ENCODE measurements around the gene H2AZ1.
"Not testable (repeated sequence)": the region's sequence is repeated elsewhere in the genome, so short reads cannot be mapped to it uniquely, and the experiment has no call there.

Gene H2AZ1

DNA sequence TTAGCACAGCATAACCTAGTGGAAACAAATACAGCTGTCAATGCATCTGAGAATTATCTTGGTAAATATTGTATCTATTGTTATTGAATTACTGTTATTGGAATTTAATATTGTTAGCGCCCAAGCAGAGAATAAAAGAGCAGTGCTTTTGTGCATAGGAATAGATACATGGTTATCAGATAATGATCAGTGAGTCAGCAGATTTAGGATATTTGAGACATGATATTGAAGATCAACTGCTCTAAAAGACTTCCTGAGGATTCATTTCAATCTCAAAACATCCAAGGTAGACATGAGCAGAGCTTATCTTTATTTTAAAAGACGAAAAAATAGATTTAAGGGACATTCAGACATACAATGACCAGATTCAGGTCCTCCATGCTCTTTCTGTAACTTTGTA, 10.6 kb upstream of the H2AZ1 start:
- no peak overlapping the region for H2AFZ ChIP-seq (ENCODE audit: low read length)
- no peaks in the 10 kb centered on the region for H3K79me2 ChIP-seq (ENCODE audit: low read length)
- TF ChIP-seq, protein P1, sequence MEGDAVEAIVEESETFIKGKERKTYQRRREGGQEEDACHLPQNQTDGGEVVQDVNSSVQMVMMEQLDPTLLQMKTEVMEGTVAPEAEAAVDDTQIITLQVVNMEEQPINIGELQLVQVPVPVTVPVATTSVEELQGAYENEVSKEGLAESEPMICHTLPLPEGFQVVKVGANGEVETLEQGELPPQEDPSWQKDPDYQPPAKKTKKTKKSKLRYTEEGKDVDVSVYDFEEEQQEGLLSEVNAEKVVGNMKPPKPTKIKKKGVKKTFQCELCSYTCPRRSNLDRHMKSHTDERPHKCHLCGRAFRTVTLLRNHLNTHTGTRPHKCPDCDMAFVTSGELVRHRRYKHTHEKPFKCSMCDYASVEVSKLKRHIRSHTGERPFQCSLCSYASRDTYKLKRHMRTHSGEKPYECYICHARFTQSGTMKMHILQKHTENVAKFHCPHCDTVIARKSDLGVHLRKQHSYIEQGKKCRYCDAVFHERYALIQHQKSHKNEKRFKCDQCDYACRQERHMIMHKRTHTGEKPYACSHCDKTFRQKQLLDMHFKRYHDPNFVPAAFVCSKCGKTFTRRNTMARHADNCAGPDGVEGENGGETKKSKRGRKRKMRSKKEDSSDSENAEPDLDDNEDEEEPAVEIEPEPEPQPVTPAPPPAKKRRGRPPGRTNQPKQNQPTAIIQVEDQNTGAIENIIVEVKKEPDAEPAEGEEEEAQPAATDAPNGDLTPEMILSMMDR (IDR thresholded peaks at IDR 0.05; ENCODE audit: low read length): no peak
- TF ChIP-seq EZH2phosphoT487 (IDR thresholded peaks at IDR 0.05; ENCODE audit: low read length): no peak
- no peak for TF ChIP-seq EZH2 (optimal IDR thresholded peaks at IDR 0.05; ENCODE audit: low read depth, low read length)
- DNase-seq: no peak
- no peak overlapping the region for H3K4me3 ChIP-seq (ENCODE audit: low read length)
- no peaks in the 10 kb centered on the region for H3K9me2 ChIP-seq (replicated peaks; ENCODE audit: insufficient read depth, low read length)
- no peak overlapping the region for H3K27ac ChIP-seq (ENCODE audit: low read length)
- H3K27me3 ChIP-seq (replicated peaks; ENCODE audit: insufficient read depth, low read length): no peaks in the 10 kb centered on the region
- H3K9me3 ChIP-seq (replicated peaks; ENCODE audit: insufficient read depth, low read length): no peaks in the 10 kb centered on the region
- H3K36me3 ChIP-seq (replicated peaks; ENCODE audit: insufficient read depth, low read length): no peaks in the 10 kb centered on the region
- H3F3A ChIP-seq (ENCODE audit: insufficient read depth, low read length): no peaks in the 10 kb centered on the region
- no peaks in the 10 kb centered on the region for H4K20me1 ChIP-seq (ENCODE audit: insufficient read depth, low read length)
- no peak overlapping the region for H3K9ac ChIP-seq (ENCODE audit: low read length)
- H3K4me1 ChIP-seq (ENCODE audit: low read length): no peaks in the 10 kb centered on the region
- H3K4me2 ChIP-seq (ENCODE audit: low read depth, low read length): no peak overlapping the region

DNA sequence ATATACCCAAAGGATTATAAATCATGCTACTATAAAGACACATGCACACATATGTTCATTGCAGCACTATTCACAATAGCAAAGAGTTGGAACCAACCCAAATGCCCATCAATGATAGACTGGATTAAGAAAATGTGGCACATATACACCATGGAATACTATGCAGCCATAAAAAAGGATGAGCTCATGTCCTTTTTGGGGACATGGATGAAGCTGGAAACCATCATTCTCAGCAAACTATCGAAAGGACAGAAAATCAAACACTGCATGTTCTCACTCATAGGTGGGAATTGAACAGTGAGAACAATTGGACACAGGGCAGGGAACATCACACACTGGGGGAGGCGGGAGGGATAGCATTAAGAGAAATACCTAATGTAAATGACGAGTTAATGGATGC, 8.1 kb upstream of the H2AZ1 start:
- not testable (repeated sequence) for H3K9me2 ChIP-seq (replicated peaks; ENCODE audit: insufficient read depth, low read length); H3K9me3 ChIP-seq (replicated peaks; ENCODE audit: insufficient read depth, low read length); H3K4me1 ChIP-seq (ENCODE audit: low read length); H3K4me2 ChIP-seq (ENCODE audit: low read depth, low read length); H3K27me3 ChIP-seq (replicated peaks; ENCODE audit: insufficient read depth, low read length); H3K9ac ChIP-seq (ENCODE audit: low read length); H3K27ac ChIP-seq (ENCODE audit: low read length); H3K36me3 ChIP-seq (replicated peaks; ENCODE audit: insufficient read depth, low read length); H3K79me2 ChIP-seq (ENCODE audit: low read length); H4K20me1 ChIP-seq (ENCODE audit: insufficient read depth, low read length); DNase-seq; H3F3A ChIP-seq (ENCODE audit: insufficient read depth, low read length); H3K4me3 ChIP-seq (ENCODE audit: low read length); H2AFZ ChIP-seq (ENCODE audit: low read length)

DNA sequence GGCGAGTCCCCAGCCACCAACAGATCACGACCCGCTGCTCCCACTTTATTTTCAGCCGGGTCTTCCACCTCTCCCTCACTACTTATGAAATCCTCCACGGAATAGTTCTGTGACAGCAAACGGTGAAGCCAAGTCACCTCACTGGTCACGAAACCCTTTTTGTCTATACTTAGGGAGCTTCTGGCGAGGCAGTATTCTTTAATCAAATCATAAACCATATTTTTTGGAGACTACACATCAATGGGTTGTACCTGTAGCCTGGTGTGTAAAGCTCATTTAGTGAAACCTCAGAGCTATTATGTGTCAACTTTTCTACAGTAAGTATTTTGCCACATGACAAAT, 809 bp upstream of the H2AZ1 start:
- H3K36me3 ChIP-seq (replicated peaks; ENCODE audit: insufficient read depth, low read length): peaks cover 9% of the 10 kb centered on the region; the same call in 1 of the 2 replicates
- no peaks in the 10 kb centered on the region for H3K27me3 ChIP-seq (replicated peaks; ENCODE audit: insufficient read depth, low read length)
- DNase-seq: no peak
- peaks cover 3% of the 10 kb centered on the region; the same call in 1 of the 2 replicates for H4K20me1 ChIP-seq (ENCODE audit: insufficient read depth, low read length)
- H3K9me2 ChIP-seq (replicated peaks; ENCODE audit: insufficient read depth, low read length): no peaks in the 10 kb centered on the region
- peak overlapping the region; percentile 73 for H3K4me2 ChIP-seq (ENCODE audit: low read depth, low read length)
- peaks cover 19% of the 10 kb centered on the region for H3K4me1 ChIP-seq (ENCODE audit: low read length)
- peak overlapping the region; percentile 83; the same call in 1 of the 2 replicates for H3K27ac ChIP-seq (ENCODE audit: low read length)
- peak overlapping the region; percentile 79 for H2AFZ ChIP-seq (ENCODE audit: low read length)
- no peak for TF ChIP-seq EZH2 (optimal IDR thresholded peaks at IDR 0.05; ENCODE audit: low read depth, low read length)
- no peak for TF ChIP-seq EZH2phosphoT487 (IDR thresholded peaks at IDR 0.05; ENCODE audit: low read length)
- TF ChIP-seq, protein P1 (IDR thresholded peaks at IDR 0.05; ENCODE audit: low read length): no peak
- H3K4me3 ChIP-seq (ENCODE audit: low read length): peak overlapping the region; percentile 75
- no peaks in the 10 kb centered on the region for H3K9me3 ChIP-seq (replicated peaks; ENCODE audit: insufficient read depth, low read length)
- peak overlapping the region; percentile 83 for H3K9ac ChIP-seq (ENCODE audit: low read length)
- H3F3A ChIP-seq (ENCODE audit: insufficient read depth, low read length): peaks cover 32% of the 10 kb centered on the region
- peaks cover 34% of the 10 kb centered on the region for H3K79me2 ChIP-seq (ENCODE audit: low read length)

DNA sequence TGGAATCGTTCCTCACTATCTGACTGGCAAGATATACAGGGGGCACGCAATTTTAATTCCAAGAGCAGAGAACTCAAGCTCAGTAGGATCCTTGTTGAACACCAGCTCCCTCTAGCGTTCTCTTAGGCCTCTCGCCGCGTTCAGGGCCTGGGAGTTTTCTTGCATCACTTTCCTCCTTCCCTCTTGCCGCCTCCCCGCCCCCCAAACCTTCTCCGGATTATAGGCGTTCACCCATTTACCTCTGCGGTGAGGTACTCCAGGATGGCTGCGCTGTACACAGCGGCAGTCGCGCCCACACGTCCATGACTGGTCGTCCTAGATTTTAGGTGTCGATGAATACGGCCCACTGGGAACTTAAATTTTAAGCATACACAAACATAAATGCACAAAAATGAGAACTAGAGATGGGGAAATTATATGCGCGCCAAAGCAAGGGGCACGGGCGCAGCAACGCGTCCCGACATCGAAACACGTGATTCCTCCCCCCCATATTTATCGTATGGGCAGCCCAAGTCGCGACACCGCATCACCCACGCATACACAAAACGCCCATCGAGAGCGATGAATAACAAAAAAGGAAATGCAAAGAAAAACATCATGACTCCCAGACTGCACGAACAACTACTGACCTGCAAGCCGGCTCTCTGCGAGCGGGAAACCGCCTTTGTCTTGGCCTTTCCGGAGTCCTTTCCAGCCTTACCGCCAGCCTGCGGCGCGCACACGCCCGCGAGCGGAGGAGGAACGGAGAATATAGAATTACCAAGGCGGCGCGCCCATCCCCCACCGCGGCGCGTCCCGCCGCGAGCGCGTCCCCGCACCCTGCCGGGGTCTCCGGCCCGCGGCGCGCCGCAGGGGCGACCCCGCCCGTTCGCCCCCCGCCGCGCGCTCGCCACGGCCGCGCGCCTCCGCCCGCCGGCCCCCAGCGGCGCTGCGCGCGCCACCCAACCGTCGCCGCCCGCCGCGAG, 759 bp downstream of the H2AZ1 start:
- peak; percentile 93 for DNase-seq
- Histone ChIP-seq H3K9ac (ENCODE audit: low read length) (peak overlapping the region; percentile 97), H3K27ac (ENCODE audit: low read length) (peak overlapping the region; percentile 92), H3K79me2 (ENCODE audit: low read length) (peaks cover 49% of the 10 kb centered on the region), H3K9me2 (replicated peaks; ENCODE audit: insufficient read depth, low read length) (no peaks in the 10 kb centered on the region), H3K4me1 (ENCODE audit: low read length) (peaks cover 30% of the 10 kb centered on the region), H4K20me1 (ENCODE audit: insufficient read depth, low read length) (peaks cover 3% of the 10 kb centered on the region; the same call in 1 of the 2 replicates), H2AFZ (ENCODE audit: low read length) (peak overlapping the region; percentile 57), H3K27me3 (replicated peaks; ENCODE audit: insufficient read depth, low read length) (no peaks in the 10 kb centered on the region), H3K9me3 (replicated peaks; ENCODE audit: insufficient read depth, low read length) (no peaks in the 10 kb centered on the region), H3K4me3 (ENCODE audit: low read length) (peak overlapping the region; percentile 98), H3F3A (ENCODE audit: insufficient read depth, low read length) (peaks cover 38% of the 10 kb centered on the region), H3K4me2 (ENCODE audit: low read depth, low read length) (peak overlapping the region; percentile 81), H3K36me3 (replicated peaks; ENCODE audit: insufficient read depth, low read length) (peaks cover 9% of the 10 kb centered on the region; the same call in 1 of the 2 replicates)
- TF ChIP-seq, protein P1 (IDR thresholded peaks at IDR 0.05; ENCODE audit: low read length): peak; percentile 83
- no peak for TF ChIP-seq EZH2phosphoT487 (IDR thresholded peaks at IDR 0.05; ENCODE audit: low read length)

Measured in MM.1S (cell line).